GM19328 (cell line): Measurements from ENCODE around the gene BSDC1.
"Not testable (repeated sequence)": the region's sequence is repeated elsewhere in the genome, so short reads cannot be mapped to it uniquely, and the experiment has no call there.

Experiments
- ATAC-seq: cut with Tn5 transposase; IDR thresholded peaks from one replicate; pipeline ENCODE4 v1.9.1; 2021; ENCODE audit warnings: mild to moderate bottlenecking, moderate library complexity; ENCODE audit not compliant: unreplicated experiment

The BSDC1 gene

GRCh38 chr1:32396524-32396923 is 2.3 kb upstream of the BSDC1 start:
- ATAC-seq, result not testable (repeated sequence)

- ATAC-seq, result no peak
These were observed 720 bp upstream of the BSDC1 start for GRCh38 chr1:32394890-32395432.

GRCh38 chr1:32393832-32394140 is 455 bp downstream of the BSDC1 start:
- ATAC-seq, result no peak

- no peak for ATAC-seq
These were observed 1.1 kb downstream of the BSDC1 start for GRCh38 chr1:32393136-32393535.

- ATAC-seq, result no peak
These were observed 1.9 kb downstream of the BSDC1 start for GRCh38 chr1:32392325-32392724.

DNA sequence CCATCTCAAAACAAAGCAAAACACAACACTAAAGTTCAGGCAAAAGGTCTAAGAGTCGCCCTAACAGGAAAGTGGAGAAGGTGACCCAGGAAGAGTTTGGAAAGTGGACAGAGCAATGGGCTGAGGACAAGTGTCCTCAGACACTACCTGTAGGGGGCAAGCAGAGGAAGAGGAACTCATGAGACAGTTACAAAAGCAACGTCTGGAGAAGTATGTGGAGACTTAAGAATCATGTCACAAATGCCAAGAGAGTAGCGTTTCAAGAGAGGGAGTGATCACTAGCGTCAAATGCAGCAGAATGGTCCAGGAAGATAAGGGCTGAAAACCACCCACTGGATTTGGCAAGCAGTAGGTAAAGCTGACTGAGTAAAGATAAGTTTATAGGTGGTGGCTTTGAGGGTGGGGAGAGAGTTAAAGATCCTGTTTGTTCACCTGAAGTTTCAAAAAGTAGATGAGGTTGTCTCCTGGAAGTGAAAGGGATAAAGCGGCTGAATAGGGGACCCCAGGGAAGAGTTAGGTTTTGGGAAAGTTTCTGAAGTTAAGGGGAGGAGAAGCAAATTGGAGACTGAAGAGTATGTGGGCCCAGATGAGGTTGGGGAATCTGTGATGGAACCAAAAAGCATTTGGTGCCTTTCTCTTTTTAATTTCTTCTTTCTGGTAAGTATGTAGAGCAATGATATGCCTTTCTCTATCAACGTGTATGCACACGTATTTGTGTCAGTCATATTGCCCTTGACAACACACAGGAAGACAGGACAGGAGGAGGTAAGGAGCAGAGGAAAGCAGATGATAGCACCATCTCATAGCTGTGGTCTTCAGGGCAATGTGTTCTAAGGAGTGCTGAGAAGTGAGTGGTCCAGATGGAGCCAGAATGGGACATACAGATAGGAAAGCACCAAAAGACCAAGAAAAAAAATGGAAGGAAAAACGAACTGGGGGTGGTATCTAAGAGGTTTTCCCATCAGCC is 3.1 kb downstream of the BSDC1 start:
- no peak for ATAC-seq

- ATAC-seq, result no peak
These were observed 5.6 kb downstream of the BSDC1 start for GRCh38 chr1:32388641-32389040.

GRCh38 chr1:32386676-32387392 is 7.4 kb downstream of the BSDC1 start:
- ATAC-seq, result no peak

DNA sequence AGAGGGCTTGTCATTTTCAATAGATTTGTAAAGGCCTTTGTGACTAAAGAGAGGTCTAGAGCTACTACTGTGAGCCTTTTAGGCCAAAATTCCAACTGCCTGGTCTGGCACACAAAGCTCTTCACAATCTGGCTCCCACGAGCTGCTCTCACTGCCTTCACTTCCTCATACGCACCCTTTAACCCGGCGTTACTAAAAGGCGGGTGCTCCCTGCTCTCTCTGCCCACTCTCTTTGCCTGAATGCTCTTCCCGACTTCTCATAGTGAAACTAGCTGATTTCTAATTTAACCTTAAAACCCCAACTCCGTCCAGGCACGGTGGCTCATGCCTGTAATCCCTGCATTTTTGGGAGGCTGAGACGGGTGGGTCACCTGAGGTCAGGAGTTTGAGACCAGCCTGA is 14.2 kb downstream of the BSDC1 start:
- ATAC-seq, result no peak

- ATAC-seq, result no peak
These were observed 16.6 kb downstream of the BSDC1 start for GRCh38 chr1:32377541-32378220.

- no peak for ATAC-seq
These were observed 18.0 kb downstream of the BSDC1 start for GRCh38 chr1:32376199-32376598.

- ATAC-seq, result no peak
These were observed 20.1 kb downstream of the BSDC1 start for GRCh38 chr1:32373996-32374592.

DNA sequence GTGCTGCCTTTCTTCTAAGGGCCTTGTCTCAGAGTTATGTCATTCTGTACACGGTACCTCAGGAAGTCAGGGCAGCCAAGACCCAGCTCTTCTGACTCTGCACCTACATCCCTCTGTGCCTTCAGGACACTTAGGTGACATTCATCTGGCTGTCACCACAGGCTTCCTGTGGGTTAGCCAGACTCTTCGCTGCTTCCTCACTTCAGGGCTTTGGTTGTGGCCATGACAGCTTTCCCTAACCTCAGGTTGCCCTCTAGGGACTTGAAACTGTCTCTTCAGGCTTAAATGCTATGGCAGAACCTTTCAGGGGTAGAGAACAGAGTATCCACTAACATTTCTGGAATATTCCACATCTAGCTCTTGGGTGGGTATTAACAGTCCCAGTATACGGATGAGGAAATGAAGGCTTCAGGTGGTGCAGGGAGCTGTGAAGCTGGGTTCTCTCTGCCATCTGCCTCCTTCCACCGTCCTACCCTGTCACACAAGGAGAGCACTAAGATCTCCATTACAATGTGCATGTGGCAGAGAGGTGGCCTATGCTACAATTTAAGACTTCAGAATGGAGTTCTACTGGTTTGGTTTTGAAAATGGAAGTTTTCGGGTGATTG is 22.0 kb downstream of the BSDC1 start:
- ATAC-seq, result no peak

GRCh38 chr1:32367912-32368635 is 26.2 kb downstream of the BSDC1 start:
- no peak for ATAC-seq

DNA sequence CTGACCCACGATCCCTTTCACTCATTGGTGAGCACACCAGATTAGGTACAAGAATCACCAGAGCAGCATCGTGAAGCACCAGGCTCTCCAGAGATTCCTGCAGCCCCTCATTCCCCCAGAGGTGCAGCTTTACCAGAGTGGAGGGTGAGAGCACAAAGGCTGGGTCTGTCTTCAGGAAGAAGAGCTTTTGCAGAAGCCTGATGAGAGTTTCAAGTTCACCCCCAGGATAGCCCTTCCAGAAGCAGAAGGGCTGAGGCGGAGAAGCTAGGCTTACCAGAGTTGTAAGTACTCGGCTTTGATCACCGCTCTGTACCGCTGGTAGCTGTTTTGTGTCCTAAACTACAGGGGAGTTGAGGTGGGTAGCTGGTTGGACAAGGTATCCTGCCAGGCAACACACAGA is 28.8 kb downstream of the BSDC1 start:
- no peak for ATAC-seq

- no peak for ATAC-seq
These were observed 29.4 kb downstream of the BSDC1 start for GRCh38 chr1:32364836-32365235.

DNA sequence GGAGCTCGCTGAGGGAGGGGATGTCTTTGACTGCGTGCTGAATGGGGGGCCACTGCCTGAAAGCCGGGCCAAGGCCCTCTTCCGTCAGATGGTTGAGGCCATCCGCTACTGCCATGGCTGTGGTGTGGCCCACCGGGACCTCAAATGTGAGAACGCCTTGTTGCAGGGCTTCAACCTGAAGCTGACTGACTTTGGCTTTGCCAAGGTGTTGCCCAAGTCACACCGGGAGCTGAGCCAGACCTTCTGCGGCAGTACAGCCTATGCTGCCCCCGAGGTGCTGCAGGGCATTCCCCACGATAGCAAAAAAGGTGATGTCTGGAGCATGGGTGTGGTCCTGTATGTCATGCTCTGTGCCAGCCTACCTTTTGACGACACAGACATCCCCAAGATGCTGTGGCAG is 30.5 kb downstream of the BSDC1 start:
- ATAC-seq, result no peak

GRCh38 chr1:32362474-32363313 is 31.5 kb downstream of the BSDC1 start, which contains the start of the genes FAM229A and TSSK3:
TSS of gene FAM229A (minus strand) at chr1:32362485. CDS start at chr1:32362091, 394 bp downstream.
TSS of gene TSSK3 (plus strand) at chr1:32362539. CDS start at chr1:32362702, 163 bp downstream.
- no peak for ATAC-seq
